HG03575 (cell line): ENCODE data around the gene ADAMTS13.
"Not testable (repeated sequence)": the region's sequence is repeated elsewhere in the genome, so short reads cannot be mapped to it uniquely, and the experiment has no call there.

ENCODE experiments used
- ATAC-seq: cut with Tn5 transposase; IDR thresholded peaks from one replicate; pipeline ENCODE4 v1.9.1; 2021; ENCODE audit not compliant: unreplicated experiment, insufficient number of reproducible peaks, low FRiP score; ENCODE audit errors: extremely low read depth

ADAMTS13 gene

DNA sequence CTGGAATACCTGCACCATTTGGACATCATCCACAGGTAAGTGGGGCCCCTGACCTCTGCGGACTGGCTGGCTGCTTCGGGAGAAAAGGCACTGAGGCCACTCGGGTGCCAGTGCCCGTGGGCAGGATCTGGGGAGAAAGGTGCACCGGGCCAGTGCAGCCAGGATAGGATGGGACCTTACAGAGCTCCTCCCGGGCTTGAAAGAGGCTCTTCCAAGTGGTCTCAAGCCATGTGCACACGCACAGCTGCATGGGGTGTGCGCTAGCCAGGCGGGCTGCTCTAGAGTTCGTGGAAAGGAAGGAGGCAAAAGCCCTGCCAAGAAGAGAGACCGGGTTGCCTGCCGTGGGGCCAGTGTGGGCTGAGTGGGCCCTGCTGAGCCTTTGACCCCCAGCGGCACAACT is 32.6 kb upstream of the ADAMTS13 start:
- ATAC-seq = no peak

DNA sequence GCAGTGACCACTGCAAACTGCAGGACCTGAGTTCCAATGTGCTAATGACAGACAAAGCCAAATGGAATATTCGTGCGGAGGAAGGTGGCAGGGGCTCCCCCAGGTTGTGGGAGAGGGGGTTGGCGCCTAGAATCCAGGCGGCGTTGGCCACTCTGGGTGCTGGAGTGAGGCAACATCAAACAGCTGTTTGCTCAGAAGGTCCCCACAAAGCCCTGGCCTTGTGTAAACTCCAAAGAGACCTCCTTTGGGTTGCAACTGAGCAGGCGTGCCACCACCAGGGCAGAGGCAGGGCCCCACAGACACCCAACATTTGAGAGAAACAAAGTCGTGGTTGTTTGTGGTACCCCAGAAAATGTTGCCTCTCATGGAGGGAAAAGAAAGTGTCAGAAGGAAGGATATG is 31.5 kb upstream of the ADAMTS13 start:
- ATAC-seq = no peak

DNA sequence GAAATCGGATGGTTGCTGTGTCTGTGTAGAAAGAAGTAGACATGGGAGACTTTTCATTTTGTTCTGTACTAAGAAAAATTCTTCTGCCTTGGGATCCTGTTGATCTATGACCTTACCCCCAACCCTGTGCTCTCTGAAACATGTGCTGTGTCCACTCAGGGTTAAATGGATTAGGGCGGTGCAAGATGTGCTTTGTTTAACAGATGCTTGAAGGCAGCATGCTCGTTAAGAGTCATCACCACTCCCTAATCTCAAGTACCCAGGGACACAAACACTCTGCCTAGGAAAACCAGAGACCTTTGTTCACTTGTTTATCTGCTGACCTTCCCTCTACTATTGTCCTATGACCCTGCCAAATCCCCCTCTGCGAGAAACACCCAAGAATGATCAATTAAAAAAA is 30.7 kb upstream of the ADAMTS13 start:
- not testable (repeated sequence) for ATAC-seq

DNA sequence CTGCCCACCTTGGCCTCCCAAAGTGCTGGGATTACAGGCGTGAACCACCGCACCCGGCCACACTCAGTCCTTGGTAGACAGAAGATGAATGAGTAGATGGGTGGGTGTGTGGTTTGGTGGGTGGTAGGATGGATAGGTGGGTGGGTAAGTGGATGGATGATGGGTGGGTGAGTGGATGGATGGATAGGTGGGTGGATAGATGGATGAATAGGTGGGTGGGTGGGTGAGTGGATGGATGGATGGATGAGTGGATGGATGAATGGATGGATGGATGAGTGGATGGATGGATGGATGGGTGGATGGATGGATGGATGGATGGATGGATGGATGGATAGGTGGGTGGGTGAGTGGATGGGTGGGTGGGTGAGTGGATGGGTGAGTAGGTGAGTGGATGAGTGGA is 29.9 kb upstream of the ADAMTS13 start:
- not testable (repeated sequence) for ATAC-seq

DNA sequence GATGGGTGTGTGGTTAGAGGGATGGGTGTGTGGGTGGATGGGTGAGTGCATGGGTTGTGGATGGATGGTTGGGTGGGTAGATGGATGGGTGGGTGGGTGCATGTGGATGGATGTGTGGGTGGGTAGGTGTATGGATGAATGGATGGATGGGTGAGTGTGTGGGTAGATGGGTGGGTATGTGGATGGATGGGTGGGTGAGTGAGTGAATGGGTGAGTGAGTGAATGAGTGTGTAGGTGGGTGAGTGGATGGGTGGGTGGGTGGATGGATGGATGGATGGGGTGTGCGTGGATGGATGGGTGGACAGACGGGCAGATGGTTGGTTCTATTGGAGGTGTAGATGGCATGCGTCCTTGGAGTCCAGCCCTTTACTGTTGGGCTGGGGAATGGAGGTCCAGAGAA is 28.8 kb upstream of the ADAMTS13 start:
- ATAC-seq = no peak

DNA sequence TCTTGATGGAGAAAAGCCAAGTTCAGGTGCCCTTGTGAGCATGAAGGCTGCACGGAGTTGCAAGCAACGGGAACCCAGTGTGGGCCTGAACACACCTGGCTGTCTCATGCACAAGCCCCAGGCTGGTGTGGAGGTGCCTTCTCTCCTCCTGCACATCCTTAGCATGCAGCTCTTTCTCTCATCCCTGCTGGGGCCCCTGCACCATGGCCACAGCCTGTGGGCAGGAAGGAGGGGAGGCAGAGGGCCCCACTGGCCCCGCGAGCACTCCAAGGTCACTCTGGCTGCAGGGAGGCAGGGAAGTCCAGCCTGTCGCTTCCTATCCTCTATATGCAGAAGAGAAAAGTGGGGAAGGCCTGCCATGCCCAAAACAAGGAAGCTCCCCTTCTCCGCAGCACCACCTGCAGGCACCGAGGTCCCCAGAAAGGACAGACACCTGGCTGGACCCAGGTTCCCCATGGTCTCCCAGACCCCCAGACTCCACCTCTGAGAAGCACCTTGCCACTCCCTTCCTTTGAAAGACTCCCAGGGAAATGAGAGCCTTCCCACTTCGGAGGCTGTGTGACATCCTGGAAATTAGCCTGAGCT is 27.4 kb upstream of the ADAMTS13 start:
- ATAC-seq = no peak

DNA sequence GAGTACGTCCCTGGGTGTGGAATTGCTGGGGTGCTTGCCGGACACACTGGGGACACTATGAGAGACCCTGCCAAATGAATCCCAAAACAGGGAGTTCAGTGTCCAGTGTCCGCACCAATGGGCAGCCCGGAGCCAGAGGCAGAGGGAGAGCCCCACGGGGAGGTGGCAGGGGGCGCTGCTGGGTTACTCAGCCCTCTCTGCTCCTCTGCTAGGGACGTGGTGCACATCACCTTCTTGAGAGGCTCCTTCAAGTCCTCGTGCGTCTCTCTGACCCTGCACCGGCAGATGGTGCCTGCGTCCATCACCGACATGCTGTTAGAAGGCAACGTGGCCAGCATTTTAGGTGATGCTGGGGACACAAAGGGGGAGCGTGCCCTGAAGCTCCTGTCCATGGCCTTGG is 25.2 kb upstream of the ADAMTS13 start:
- no peak for ATAC-seq

DNA sequence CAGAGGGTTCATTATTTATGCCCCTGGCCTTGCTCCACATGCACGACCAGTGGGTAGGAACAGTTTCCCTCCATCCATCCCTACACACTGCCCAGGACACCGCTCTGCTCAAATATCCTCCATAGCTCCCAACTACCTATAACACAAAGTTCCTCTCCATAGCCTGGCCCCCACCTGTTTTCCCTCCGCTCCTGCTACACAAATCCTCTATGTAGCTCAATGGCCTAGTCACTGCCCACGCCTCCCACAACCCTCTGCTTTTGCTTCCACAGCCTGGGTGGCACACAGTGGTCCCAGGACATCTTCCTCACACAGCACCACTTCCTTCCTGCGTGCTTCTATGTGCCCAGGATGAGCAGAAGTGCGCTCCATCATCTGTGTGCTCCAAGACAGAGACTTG is 24.8 kb upstream of the ADAMTS13 start:
- no peak for ATAC-seq

DNA sequence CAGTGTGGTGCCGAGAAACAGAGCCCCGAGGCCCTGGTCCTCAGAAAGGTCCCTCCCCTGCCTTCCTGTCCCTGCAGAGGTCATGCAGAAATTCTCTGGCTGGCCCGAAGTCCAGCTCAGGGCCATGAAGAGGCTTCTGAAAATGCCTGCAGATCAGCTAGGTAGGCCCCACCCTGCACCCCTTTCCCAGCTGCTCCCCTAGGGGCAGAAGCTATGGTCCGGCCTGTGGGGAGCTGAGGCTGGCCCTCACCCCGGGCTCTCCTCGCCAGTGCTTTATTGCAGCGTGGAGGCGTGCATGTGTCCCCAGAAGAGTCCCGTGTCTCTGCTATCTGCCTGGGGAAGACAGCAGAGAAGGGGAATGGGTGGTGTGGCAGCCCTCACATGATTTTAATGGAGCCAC is 24.3 kb upstream of the ADAMTS13 start:
- no peak for ATAC-seq

DNA sequence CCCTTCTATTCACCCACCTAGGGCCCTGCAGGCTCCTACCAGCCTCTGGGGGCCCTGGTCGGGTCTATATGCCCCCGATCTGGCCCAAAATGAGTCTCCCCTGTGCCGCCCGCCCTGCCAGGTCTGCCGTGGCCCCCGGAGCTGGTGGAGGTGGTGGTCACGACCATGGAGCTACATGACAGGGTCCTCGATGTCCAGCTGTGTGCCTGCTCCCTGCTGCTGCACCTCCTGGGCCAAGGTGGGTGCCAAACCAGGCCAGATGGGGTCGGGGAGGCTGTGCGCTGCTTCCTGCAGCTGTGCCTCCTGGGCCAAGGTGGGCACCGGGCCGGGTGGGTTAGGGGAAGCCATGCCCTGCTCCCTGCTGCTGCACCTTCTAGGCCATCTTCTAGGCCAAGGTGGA is 21.9 kb upstream of the ADAMTS13 start:
- no peak for ATAC-seq

DNA sequence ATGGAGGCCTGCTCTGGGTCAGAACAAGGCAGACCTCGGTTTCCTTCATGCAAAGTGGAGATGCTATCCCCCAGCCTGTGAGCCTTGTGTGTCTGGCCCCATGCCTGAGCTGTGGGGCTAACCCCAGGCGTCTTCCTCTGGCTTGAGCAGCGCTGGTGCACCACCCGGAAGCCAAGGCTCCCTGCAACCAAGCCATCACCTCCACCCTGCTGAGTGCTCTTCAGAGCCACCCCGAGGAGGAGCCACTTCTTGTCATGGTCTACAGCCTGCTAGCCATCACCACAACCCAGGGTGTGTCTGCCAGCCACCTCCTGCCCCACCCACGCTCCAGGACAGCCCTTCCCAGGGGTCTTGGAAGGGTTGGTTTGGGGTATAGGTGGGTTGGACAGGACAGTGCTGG is 20.6 kb upstream of the ADAMTS13 start:
- ATAC-seq = no peak

DNA sequence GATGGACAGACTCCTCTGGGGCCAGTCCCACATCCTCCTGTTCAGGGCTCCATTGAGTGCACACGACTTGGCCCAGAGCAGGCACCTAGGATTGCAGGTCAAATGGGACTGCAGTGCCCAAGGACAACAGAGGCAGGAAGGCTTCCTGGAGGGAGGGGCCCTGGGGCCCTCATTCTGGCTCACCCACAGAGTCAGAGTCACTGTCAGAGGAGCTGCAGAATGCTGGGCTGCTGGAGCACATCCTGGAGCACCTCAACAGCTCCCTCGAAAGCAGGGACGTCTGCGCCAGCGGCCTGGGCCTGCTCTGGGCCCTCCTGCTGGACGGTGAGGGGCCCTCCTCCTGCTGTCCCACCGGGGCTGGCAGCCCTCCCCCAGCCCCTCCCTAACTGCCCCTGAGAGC is 19.5 kb upstream of the ADAMTS13 start:
- no peak for ATAC-seq

DNA sequence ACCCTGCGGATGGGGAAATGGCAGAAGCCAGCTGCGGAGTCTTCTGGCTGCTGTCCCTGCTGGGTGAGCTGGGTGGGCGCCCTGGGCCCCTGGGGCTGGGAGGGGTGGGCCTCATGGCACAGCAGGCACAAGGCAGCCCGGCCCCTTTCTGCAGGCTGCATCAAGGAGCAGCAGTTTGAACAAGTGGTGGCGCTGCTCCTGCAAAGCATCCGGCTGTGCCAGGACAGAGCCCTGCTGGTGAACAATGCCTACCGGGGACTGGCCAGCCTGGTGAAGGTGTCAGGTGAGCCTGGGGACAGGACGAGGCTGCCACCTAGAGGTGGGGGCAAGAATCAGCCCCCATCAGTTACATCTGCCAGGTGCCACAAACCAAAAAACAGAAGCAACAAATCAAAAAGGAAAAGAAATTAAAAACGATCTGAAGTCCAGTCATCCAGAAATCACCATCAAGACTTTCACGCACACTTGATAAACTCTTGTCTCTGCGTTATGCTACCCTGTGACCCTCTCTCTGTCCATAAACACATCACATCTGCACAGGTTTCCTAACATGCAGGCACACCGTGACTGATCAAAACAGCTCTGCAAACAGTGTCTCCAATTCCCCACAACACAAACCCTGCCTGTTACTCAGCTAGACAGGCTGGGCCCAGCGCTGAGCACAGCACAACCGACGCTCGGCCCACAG is 18.3 kb upstream of the ADAMTS13 start:
- ATAC-seq = no peak

DNA sequence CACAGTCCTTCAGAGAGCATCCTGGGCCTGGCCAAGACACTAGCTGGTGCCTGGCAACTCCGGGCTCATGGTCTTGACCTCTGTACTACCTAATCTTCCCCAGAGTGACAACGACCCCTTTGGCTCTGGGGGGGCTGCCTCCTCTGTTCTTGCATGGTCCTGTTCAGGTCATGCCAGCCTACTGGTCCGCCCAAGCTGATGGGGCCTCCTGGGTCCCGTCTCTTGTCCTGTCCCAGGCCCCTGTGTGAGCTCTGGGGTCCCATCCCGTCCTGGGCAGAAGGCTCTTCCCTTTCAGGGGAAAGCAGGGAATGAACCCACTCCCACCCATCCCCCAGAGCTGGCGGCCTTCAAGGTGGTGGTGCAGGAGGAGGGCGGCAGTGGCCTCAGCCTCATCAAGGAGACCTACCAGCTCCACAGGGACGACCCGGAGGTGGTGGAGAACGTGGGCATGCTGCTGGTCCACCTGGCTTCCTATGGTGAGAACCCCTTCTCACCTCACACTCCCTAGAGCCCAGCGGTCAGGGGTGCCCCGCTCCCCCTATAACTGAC is 17.6 kb upstream of the ADAMTS13 start:
- ATAC-seq = no peak

DNA sequence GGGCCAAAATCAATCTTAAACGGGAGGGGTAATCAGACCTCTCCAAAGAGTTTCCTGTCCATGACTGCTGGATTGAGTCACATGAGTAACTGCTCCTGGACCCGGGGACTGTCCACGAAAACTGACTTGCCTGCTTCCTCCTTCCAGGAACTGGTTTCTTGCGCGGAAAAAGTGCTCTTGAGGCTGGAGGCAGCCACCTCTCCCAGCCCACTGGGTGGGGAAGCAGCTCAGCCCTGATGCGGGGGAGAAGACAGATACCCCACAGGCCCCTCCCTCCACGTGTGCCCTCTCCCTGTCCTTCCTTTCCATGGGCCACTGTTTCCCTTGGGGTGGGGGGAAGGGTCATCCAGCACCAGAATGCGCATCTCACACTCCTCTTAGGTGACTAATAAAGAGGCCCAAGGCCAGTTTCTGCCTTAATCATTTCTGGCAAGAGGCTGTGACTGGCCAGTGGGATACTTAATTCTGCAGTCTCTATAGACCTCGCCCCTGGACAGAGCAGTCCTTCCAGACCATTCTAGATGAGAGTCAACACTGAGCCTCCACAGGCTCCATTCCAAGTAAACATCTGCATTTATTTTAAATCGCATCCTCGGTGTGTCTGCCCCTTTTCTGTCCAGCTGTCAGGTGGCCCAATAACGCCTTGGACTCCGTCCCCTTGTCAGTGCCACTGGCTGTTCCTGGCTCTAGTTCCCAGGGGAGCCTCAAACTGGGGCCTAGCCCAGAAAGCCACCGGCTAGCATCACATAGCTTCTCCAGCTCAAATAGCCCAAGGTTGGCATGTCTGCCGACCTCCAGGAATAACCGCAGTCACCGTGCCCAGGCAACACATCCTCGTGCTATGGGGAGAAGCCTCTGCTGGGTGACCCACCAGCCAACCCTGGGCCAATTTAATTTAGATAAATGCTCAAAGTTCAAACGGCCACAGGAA is 16.4 kb upstream of the ADAMTS13 start:
- no peak for ATAC-seq

DNA sequence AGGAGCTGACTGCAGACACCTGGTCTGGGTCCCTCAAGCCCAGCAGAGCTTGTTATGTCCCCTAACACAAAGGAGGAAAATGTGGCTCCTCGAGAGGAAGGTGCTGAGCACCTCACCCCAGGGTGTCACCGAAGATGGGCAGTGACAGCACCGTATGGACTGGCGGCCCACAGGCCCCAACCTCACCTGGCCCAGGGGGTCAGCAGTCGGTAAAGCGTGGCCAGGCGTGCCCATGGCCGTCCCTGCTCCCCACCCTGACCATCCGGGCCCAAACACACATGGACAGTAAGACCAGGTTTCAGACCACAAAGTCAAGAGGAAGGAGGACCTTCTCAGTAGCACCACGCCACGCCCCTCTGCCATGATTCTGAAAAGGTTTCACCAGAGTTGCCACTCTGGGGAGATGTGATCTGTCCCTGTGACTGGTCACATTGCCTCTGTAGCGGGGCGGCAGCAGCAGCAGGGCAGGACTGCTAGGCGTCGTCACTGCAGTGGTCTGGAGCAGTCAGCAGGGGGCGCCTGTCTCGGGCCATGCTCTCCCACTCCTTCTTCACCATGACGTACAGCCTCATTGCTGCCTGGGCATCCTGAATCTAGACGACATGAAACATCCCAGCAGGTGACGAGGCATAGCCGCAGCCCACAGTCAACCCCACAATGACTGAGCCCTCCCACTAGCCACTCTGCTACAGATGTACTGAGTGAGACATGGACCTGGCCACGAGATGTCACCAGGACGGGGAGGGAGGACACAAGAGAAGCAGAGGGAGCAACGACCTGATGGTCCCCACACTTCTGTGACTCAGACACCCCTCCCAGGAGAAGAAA is 15.5 kb upstream of the ADAMTS13 start:
- no peak for ATAC-seq

DNA sequence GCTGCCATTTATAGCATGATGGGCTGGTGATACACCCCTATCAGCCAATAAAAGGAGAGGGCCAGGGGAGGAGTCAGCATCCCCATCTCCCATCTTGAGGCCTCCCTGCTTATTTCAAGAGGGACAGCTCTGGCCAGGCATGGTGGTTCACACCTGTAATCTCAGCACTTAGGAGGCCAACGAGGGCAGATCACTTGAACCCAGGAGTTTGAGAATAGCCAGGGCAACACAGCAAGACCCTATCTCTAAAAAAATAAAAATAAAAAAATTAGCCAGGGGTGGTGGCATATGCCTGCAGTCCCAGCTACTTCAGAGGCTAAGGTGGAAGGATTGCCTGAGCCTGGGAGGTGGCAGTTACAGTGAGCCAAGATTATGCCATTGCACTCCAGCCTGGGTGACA is 14.1 kb upstream of the ADAMTS13 start:
- no peak for ATAC-seq

DNA sequence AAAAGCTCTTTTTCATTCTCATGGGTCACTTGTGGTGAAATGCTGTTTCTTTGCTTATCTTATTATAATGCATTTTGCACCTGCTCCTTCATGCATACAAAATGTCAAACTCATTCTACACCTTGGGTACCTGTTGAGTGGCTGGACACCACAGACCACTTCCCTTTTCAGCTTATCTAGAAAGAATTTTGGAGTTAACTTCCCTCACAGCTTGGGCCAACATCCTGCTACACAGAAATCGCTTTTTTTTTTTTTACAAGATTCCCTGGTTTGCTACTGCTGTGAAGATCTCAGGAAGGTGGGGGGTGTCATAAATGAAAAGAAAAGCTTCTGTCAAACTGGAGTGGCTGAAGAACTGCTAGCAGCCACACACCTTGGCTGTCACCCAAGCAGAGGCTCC is 7.0 kb upstream of the ADAMTS13 start:
- no peak for ATAC-seq
